ENCODE measurements around the gene CD300C.

- no peak for TF ChIP-seq HMGXB4 (CRISPR knock-in tag; IDR thresholded peaks at IDR 0.05)
- no peak for TF ChIP-seq TP53 (CRISPR knock-in tag; IDR thresholded peaks at IDR 0.05)
- TF ChIP-seq CTCF (IDR thresholded peaks at IDR 0.05), result no peak
- TF ChIP-seq ZNF281 (CRISPR knock-in tag; IDR thresholded peaks at IDR 0.05), result no peak
- TF ChIP-seq, protein P1, sequence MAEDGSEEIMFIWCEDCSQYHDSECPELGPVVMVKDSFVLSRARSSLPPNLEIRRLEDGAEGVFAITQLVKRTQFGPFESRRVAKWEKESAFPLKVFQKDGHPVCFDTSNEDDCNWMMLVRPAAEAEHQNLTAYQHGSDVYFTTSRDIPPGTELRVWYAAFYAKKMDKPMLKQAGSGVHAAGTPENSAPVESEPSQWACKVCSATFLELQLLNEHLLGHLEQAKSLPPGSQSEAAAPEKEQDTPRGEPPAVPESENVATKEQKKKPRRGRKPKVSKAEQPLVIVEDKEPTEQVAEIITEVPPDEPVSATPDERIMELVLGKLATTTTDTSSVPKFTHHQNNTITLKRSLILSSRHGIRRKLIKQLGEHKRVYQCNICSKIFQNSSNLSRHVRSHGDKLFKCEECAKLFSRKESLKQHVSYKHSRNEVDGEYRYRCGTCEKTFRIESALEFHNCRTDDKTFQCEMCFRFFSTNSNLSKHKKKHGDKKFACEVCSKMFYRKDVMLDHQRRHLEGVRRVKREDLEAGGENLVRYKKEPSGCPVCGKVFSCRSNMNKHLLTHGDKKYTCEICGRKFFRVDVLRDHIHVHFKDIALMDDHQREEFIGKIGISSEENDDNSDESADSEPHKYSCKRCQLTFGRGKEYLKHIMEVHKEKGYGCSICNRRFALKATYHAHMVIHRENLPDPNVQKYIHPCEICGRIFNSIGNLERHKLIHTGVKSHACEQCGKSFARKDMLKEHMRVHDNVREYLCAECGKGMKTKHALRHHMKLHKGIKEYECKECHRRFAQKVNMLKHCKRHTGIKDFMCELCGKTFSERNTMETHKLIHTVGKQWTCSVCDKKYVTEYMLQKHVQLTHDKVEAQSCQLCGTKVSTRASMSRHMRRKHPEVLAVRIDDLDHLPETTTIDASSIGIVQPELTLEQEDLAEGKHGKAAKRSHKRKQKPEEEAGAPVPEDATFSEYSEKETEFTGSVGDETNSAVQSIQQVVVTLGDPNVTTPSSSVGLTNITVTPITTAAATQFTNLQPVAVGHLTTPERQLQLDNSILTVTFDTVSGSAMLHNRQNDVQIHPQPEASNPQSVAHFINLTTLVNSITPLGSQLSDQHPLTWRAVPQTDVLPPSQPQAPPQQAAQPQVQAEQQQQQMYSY (CRISPR knock-in tag; IDR thresholded peaks at IDR 0.05), result no peak
- no peak for TF ChIP-seq CBFB (CRISPR knock-in tag; IDR thresholded peaks at IDR 0.05; ENCODE audit: low read depth)
- no peak for TF ChIP-seq ZNF121 (CRISPR knock-in tag; IDR thresholded peaks at IDR 0.05)
- no peak for TF ChIP-seq E2F1 (CRISPR knock-in tag; IDR thresholded peaks at IDR 0.05)
- no peak for TF ChIP-seq FOXJ3 (CRISPR knock-in tag; IDR thresholded peaks at IDR 0.05; ENCODE audit: borderline replicate concordance)
- no peak for TF ChIP-seq ATF1 (CRISPR knock-in tag; IDR thresholded peaks at IDR 0.05)
Measured at GRCh38 chr17:74524653-74525464, 21.1 kb downstream of the CD300C start.

Measured in WTC11 (cell line).